Measurements from ENCODE around the gene NDUFB6.

GRCh38 chr9:32581512-32582143, 8.7 kb upstream of the NDUFB6 start:
- TF ChIP-seq CTCF (IDR thresholded peaks at IDR 0.05) (peak in 1 of 2 donors; percentile 6), EP300 (IDR thresholded peaks at IDR 0.05) (no peak)
